ENCODE results near the gene GPC6.

The GPC6 gene

DNA sequence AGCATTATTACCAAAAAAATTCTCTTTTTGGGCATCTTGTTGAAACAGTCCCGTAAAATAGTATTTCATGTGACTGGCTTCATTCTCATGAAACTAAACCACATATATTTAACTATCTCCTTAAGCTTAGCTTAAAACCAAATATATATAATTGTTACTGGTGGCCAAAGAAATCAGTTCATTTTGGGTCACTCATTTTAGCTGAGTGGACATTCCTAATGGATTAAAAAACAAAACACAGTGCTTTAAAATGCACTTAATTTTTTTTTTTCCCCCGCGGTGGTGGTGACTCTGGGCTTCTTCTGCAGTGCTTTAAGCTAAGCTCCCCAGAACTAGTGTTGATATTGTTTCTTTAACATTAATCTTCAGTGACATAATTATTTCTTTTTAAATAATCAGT lies 540.1 kb downstream of the GPC6 start:
- no peak for ATAC-seq (ENCODE audit: low read depth)
- H3K9me3 ChIP-seq (ENCODE audit: severe bottlenecking), result no peaks in the 10 kb centered on the region
- peaks cover 5% of the 10 kb centered on the region for H3K4me1 ChIP-seq (ENCODE audit: insufficient read depth, poor library complexity, severe bottlenecking)
- no peaks in the 10 kb centered on the region for H3K36me3 ChIP-seq (ENCODE audit: low read depth)
- H3K27me3 ChIP-seq (ENCODE audit: insufficient read depth, poor library complexity, severe bottlenecking), result no peaks in the 10 kb centered on the region
- TF ChIP-seq, protein P1, sequence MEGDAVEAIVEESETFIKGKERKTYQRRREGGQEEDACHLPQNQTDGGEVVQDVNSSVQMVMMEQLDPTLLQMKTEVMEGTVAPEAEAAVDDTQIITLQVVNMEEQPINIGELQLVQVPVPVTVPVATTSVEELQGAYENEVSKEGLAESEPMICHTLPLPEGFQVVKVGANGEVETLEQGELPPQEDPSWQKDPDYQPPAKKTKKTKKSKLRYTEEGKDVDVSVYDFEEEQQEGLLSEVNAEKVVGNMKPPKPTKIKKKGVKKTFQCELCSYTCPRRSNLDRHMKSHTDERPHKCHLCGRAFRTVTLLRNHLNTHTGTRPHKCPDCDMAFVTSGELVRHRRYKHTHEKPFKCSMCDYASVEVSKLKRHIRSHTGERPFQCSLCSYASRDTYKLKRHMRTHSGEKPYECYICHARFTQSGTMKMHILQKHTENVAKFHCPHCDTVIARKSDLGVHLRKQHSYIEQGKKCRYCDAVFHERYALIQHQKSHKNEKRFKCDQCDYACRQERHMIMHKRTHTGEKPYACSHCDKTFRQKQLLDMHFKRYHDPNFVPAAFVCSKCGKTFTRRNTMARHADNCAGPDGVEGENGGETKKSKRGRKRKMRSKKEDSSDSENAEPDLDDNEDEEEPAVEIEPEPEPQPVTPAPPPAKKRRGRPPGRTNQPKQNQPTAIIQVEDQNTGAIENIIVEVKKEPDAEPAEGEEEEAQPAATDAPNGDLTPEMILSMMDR (IDR thresholded peaks at IDR 0.05; ENCODE audit: poor library complexity, severe bottlenecking), result no peak
- H3K4me3 ChIP-seq (ENCODE audit: severe bottlenecking), result no peak overlapping the region
- H3K27ac ChIP-seq (ENCODE audit: poor library complexity, severe bottlenecking), result no peak overlapping the region
- no peak for DNase-seq (ENCODE audit: low spot score)

- DNase-seq (ENCODE audit: low spot score), result no peak
- no peaks in the 10 kb centered on the region for H3K36me3 ChIP-seq (ENCODE audit: low read depth)
- H3K27ac ChIP-seq (ENCODE audit: poor library complexity, severe bottlenecking), result no peak overlapping the region
- TF ChIP-seq, protein P1 (IDR thresholded peaks at IDR 0.05; ENCODE audit: poor library complexity, severe bottlenecking), result no peak
- H3K4me3 ChIP-seq (ENCODE audit: severe bottlenecking), result no peak overlapping the region
- no peaks in the 10 kb centered on the region for H3K9me3 ChIP-seq (ENCODE audit: severe bottlenecking)
- no peak for ATAC-seq (ENCODE audit: low read depth)
- H3K4me1 ChIP-seq (ENCODE audit: insufficient read depth, poor library complexity, severe bottlenecking), result peaks cover 5% of the 10 kb centered on the region
- no peaks in the 10 kb centered on the region for H3K27me3 ChIP-seq (ENCODE audit: insufficient read depth, poor library complexity, severe bottlenecking)
Observed at GRCh38 chr13:93767180-93767916, 540.7 kb downstream of the GPC6 start.

GRCh38 chr13:93767917-93768409 lies 541.4 kb downstream of the GPC6 start:
- Histone ChIP-seq H3K4me3 (ENCODE audit: severe bottlenecking) (no peak overlapping the region), H3K27me3 (ENCODE audit: insufficient read depth, poor library complexity, severe bottlenecking) (no peaks in the 10 kb centered on the region), H3K9me3 (ENCODE audit: severe bottlenecking) (no peaks in the 10 kb centered on the region), H3K27ac (ENCODE audit: poor library complexity, severe bottlenecking) (no peak overlapping the region), H3K4me1 (ENCODE audit: insufficient read depth, poor library complexity, severe bottlenecking) (peaks cover 5% of the 10 kb centered on the region), H3K36me3 (ENCODE audit: low read depth) (no peaks in the 10 kb centered on the region)
- no peak for DNase-seq (ENCODE audit: low spot score)
- TF ChIP-seq, protein P1 (IDR thresholded peaks at IDR 0.05; ENCODE audit: poor library complexity, severe bottlenecking), result no peak
- no peak for ATAC-seq (ENCODE audit: low read depth)

GRCh38 chr13:93769101-93769500 lies 542.5 kb downstream of the GPC6 start:
- ATAC-seq (ENCODE audit: low read depth), result no peak
- no peak for DNase-seq (ENCODE audit: low spot score)
- peaks cover 5% of the 10 kb centered on the region for H3K4me1 ChIP-seq (ENCODE audit: insufficient read depth, poor library complexity, severe bottlenecking)

More at GRCh38 chr13:93769101-93769500, 542.5 kb downstream of the GPC6 start:
- Histone ChIP-seq H3K9me3 (ENCODE audit: severe bottlenecking) (no peaks in the 10 kb centered on the region), H3K36me3 (ENCODE audit: low read depth) (no peaks in the 10 kb centered on the region), H3K4me3 (ENCODE audit: severe bottlenecking) (no peak overlapping the region), H3K27ac (ENCODE audit: poor library complexity, severe bottlenecking) (no peak overlapping the region), H3K27me3 (ENCODE audit: insufficient read depth, poor library complexity, severe bottlenecking) (no peaks in the 10 kb centered on the region)
- TF ChIP-seq, protein P1 (IDR thresholded peaks at IDR 0.05; ENCODE audit: poor library complexity, severe bottlenecking), result no peak
